Right renal cortex interstitium (tissue), 3 donors: ENCODE results near the gene COL11A1. TPM values are rescaled to one million over a fixed set of nuclear protein-coding genes. Genes with fewer than 3 reads are reported as not detected.
"Not testable (repeated sequence)": the region's sequence is repeated elsewhere in the genome, so short reads cannot be mapped to it uniquely, and the experiment has no call there.

Experiments
- DNase-seq, 3 donors: peaks; one replicate each; pipeline ENCODE4 v3.0.0-alpha.2; 2013; ENCODE audit warnings: low read depth in 3 of 3, low spot score in 2 of 3
- polyA plus RNA-seq, 3 donors: library from polyadenylated mRNA; unstranded; fragments of 120-200 nt; gene quantifications; one replicate each; pipeline ENCODE4 v1.2.1, GENCODE V29; 2013; ENCODE audit not compliant: insufficient read length in 3 of 3

The COL11A1 gene
- polyA plus RNA-seq: 1 to 10 TPM; 4.5 to 7.0 (median 6.0) TPM

GRCh38 chr1:103108376-103109150, at the start of gene COL11A1:
Gene COL11A1 (minus strand): TSS chr1:103108522. CDS start chr1:103108178, 344 bp downstream.
- peak in 1 of 3 donors; percentile 39 for DNase-seq

- no peak for DNase-seq
These were observed 48.6 kb upstream of the COL11A1 start for GRCh38 chr1:103156966-103157365.

- no peak for DNase-seq
These were observed 37.8 kb upstream of the COL11A1 start for GRCh38 chr1:103146166-103146565.

GRCh38 chr1:103145449-103145848, 37.1 kb upstream of the COL11A1 start:
- no peak for DNase-seq

GRCh38 chr1:103144681-103145080, 36.4 kb upstream of the COL11A1 start:
- DNase-seq: no peak

GRCh38 chr1:103142461-103142860, 34.1 kb upstream of the COL11A1 start:
- no peak for DNase-seq

- no peak for DNase-seq
These were observed 21.5 kb upstream of the COL11A1 start for GRCh38 chr1:103129796-103130195.

- no peak for DNase-seq
These were observed 20.9 kb upstream of the COL11A1 start for GRCh38 chr1:103129255-103129654.

- not testable (repeated sequence) for DNase-seq
These were observed 19.9 kb upstream of the COL11A1 start for GRCh38 chr1:103128256-103128655.

- DNase-seq: no peak
These were observed 16.9 kb upstream of the COL11A1 start for GRCh38 chr1:103125219-103125618.

- DNase-seq: no peak
These were observed 14.8 kb upstream of the COL11A1 start for GRCh38 chr1:103122983-103123720.

- no peak for DNase-seq
These were observed 12.7 kb upstream of the COL11A1 start for GRCh38 chr1:103120981-103121380.

- no peak for DNase-seq
These were observed 4.2 kb upstream of the COL11A1 start for GRCh38 chr1:103112546-103112945.

GRCh38 chr1:103111926-103112325, 3.6 kb upstream of the COL11A1 start:
- no peak for DNase-seq

GRCh38 chr1:103110701-103111100, 2.4 kb upstream of the COL11A1 start:
- no peak for DNase-seq

GRCh38 chr1:103109311-103109920, 1.1 kb upstream of the COL11A1 start:
- DNase-seq: no peak

GRCh38 chr1:103107741-103108375, 464 bp downstream of the COL11A1 start:
- no peak for DNase-seq

- no peak for DNase-seq
These were observed 1.6 kb downstream of the COL11A1 start for GRCh38 chr1:103106426-103107341.

- no peak for DNase-seq
These were observed 6.9 kb downstream of the COL11A1 start for GRCh38 chr1:103101399-103101798.

GRCh38 chr1:103089221-103089620, 19.1 kb downstream of the COL11A1 start:
- DNase-seq: no peak
